Activated gamma-delta T cell treated with Interleukin-2 at 50 U/mL for 16 hours (primary cell): Measurements from ENCODE around the gene EXOC2.

Source experiments
- DNase-seq: peaks from one replicate; pipeline ENCODE4 v3.0.0-alpha.2; 2020

The EXOC2 gene

GRCh38 chr6:492816-493414 is 200.0 kb downstream of the EXOC2 start:
- DNase-seq = no peak

GRCh38 chr6:492178-492577 is 200.8 kb downstream of the EXOC2 start:
- no peak for DNase-seq

GRCh38 chr6:491233-491632 is 201.7 kb downstream of the EXOC2 start:
- peak; percentile 29 for DNase-seq

GRCh38 chr6:490251-491037 is 202.5 kb downstream of the EXOC2 start:
- no peak for DNase-seq

GRCh38 chr6:489762-490161 is 203.2 kb downstream of the EXOC2 start:
- DNase-seq = no peak

- DNase-seq = no peak
These were observed 203.9 kb downstream of the EXOC2 start for GRCh38 chr6:489001-489400.

- DNase-seq = no peak
These were observed 205.0 kb downstream of the EXOC2 start for GRCh38 chr6:487956-488355.

- DNase-seq = no peak
These were observed 207.2 kb downstream of the EXOC2 start for GRCh38 chr6:485655-486170.

- no peak for DNase-seq
These were observed 208.2 kb downstream of the EXOC2 start for GRCh38 chr6:484746-485145.

- no peak for DNase-seq
These were observed 208.7 kb downstream of the EXOC2 start for GRCh38 chr6:484086-484745.

GRCh38 chr6:475314-475713 is 217.6 kb downstream of the EXOC2 start:
- DNase-seq = no peak

- DNase-seq = peak; percentile 71
These were observed 218.3 kb downstream of the EXOC2 start for GRCh38 chr6:474453-475185.

- no peak for DNase-seq
These were observed 219.0 kb downstream of the EXOC2 start for GRCh38 chr6:473768-474452.

GRCh38 chr6:473356-473755 is 219.6 kb downstream of the EXOC2 start:
- DNase-seq = no peak

GRCh38 chr6:470901-471448 is 222.0 kb downstream of the EXOC2 start:
- DNase-seq = no peak

- no peak for DNase-seq
These were observed 222.7 kb downstream of the EXOC2 start for GRCh38 chr6:470051-470900.

- no peak for DNase-seq
These were observed 225.3 kb downstream of the EXOC2 start for GRCh38 chr6:467671-468082.

GRCh38 chr6:467111-467510 is 225.8 kb downstream of the EXOC2 start:
- no peak for DNase-seq

- no peak for DNase-seq
These were observed 226.4 kb downstream of the EXOC2 start for GRCh38 chr6:466564-466963.

GRCh38 chr6:465531-466348 is 227.2 kb downstream of the EXOC2 start:
- DNase-seq = no peak
